ENCODE results near the gene GZMM. TPM values are rescaled to one million over a fixed set of nuclear protein-coding genes. Genes with fewer than 3 reads are reported as not detected.

Gene GZMM
- total and polyA plus RNA-seq, 2 of the 13 experiments (the other 11 are each of a cell fraction or from before 2014, with no cell fraction given): 0.07 TPM; not detected in 1

GRCh38 chr19:497491-497868, 46.4 kb upstream of the GZMM start (continued):
- TF ChIP-seq, protein P1, sequence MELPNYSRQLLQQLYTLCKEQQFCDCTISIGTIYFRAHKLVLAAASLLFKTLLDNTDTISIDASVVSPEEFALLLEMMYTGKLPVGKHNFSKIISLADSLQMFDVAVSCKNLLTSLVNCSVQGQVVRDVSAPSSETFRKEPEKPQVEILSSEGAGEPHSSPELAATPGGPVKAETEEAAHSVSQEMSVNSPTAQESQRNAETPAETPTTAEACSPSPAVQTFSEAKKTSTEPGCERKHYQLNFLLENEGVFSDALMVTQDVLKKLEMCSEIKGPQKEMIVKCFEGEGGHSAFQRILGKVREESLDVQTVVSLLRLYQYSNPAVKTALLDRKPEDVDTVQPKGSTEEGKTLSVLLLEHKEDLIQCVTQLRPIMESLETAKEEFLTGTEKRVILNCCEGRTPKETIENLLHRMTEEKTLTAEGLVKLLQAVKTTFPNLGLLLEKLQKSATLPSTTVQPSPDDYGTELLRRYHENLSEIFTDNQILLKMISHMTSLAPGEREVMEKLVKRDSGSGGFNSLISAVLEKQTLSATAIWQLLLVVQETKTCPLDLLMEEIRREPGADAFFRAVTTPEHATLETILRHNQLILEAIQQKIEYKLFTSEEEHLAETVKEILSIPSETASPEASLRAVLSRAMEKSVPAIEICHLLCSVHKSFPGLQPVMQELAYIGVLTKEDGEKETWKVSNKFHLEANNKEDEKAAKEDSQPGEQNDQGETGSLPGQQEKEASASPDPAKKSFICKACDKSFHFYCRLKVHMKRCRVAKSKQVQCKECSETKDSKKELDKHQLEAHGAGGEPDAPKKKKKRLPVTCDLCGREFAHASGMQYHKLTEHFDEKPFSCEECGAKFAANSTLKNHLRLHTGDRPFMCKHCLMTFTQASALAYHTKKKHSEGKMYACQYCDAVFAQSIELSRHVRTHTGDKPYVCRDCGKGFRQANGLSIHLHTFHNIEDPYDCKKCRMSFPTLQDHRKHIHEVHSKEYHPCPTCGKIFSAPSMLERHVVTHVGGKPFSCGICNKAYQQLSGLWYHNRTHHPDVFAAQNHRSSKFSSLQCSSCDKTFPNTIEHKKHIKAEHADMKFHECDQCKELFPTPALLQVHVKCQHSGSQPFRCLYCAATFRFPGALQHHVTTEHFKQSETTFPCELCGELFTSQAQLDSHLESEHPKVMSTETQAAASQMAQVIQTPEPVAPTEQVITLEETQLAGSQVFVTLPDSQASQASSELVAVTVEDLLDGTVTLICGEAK (IDR thresholded peaks at IDR 0.05): no peak
- TF ChIP-seq, protein P1 (CRISPR knock-in tag; IDR thresholded peaks at IDR 0.05): no peak
- TF ChIP-seq PHF8 (CRISPR knock-in tag; IDR thresholded peaks at IDR 0.05) (no peak), ZNF180 (CRISPR knock-in tag; IDR thresholded peaks at IDR 0.05; ENCODE audit: borderline replicate concordance, low read depth) (no peak)

All from HepG2 (cell line).